Retinal pigment epithelial cell (primary cell): Measurements from ENCODE around the gene SLC17A9.

Source experiments
- DNase-seq: peaks from one replicate; pipeline ENCODE4 v3.0.0-alpha.2; 2010; ENCODE audit warnings: low read depth
- H3K4me3 ChIP-seq: 2 replicates; pipeline ENCODE4 v1.5.1; 2011; ENCODE audit warnings: mild to moderate bottlenecking, low read length, control low read depth, moderate library complexity
- CTCF ChIP-seq: conservative IDR thresholded peaks from 2 replicates; pipeline ENCODE4 v1.5.1; 2011; ENCODE audit warnings: low read depth, low read length, control low read depth, inconsistent platforms

Gene SLC17A9

GRCh38 chr20:62952373-62952967, at the start of gene SLC17A9:
Gene SLC17A9 (plus strand): TSS chr20:62952709. CDS start chr20:62952831, 122 bp downstream.
- DNase-seq = peak; percentile 26
- H3K4me3 ChIP-seq = peak within 1 kb of the TSS; percentile 36
- no peak for TF ChIP-seq CTCF

GRCh38 chr20:62902926-62903615, 49.4 kb upstream of the SLC17A9 start:
- no peak for TF ChIP-seq CTCF
- no peak overlapping the region for H3K4me3 ChIP-seq
- DNase-seq = no peak

- TF ChIP-seq CTCF = no peak
- H3K4me3 ChIP-seq = no peak overlapping the region
- DNase-seq = no peak
These were observed 46.9 kb upstream of the SLC17A9 start for GRCh38 chr20:62905536-62906117.

GRCh38 chr20:62906209-62906608, 46.3 kb upstream of the SLC17A9 start:
- DNase-seq = no peak
- H3K4me3 ChIP-seq = no peak overlapping the region
- no peak for TF ChIP-seq CTCF

GRCh38 chr20:62906647-62907375, 45.7 kb upstream of the SLC17A9 start:
- TF ChIP-seq CTCF = no peak
- no peak overlapping the region for H3K4me3 ChIP-seq
- no peak for DNase-seq

GRCh38 chr20:62907384-62908317, 44.9 kb upstream of the SLC17A9 start:
- TF ChIP-seq CTCF = peak; percentile 54
- no peak overlapping the region for H3K4me3 ChIP-seq
- no peak for DNase-seq
